ENCODE measurements around the gene FOXD2. TPM values are rescaled to one million over a fixed set of nuclear protein-coding genes. Genes with fewer than 3 reads are reported as not detected.

FOXD2 gene
- total and polyA plus RNA-seq, 2 donors (not counting 1 experiment from before 2014, with no cell fraction given) = 0.24 to 0.37 TPM

- Mint-ChIP-seq H3K27me3 (peaks cover 47% of the 10 kb centered on the region), H3K4me1 (no peaks in the 10 kb centered on the region), H3K27ac (no peak overlapping the region), H3K4me3 (no peak overlapping the region), H3K9me3 (ENCODE audit: insufficient read depth) (no peaks in the 10 kb centered on the region)
- TF ChIP-seq EZH2 (IDR thresholded peaks at IDR 0.05; ENCODE audit: borderline replicate concordance, insufficient read depth, low read depth, low read length, poor library complexity, severe bottlenecking) (no peak), CTCF (IDR thresholded peaks at IDR 0.05) (no peak)
- ChIA-PET CTCF (no interaction called here), POLR2A (no interaction called here)
- Histone ChIP-seq H4K20me1 (ENCODE audit: control insufficient read depth, insufficient read depth, low read length, poor library complexity, severe bottlenecking) (no peaks in the 10 kb centered on the region), H2AFZ (ENCODE audit: insufficient read depth, low read depth, low read length, poor library complexity, severe bottlenecking) (no peak overlapping the region), H3K36me3 (replicated peaks in 1 of 2; ENCODE audit: control extremely low read depth in 1 of 2, control insufficient read depth in 1 of 2, extremely low read depth in 1 of 2, insufficient read depth in 2 of 2, low read length in 1 of 2) (no peaks in the 10 kb centered on the region), H3K27me3 (replicated peaks in 1 of 4; ENCODE audit: control extremely low read depth in 1 of 4, control insufficient read depth in 3 of 4, insufficient read depth in 4 of 4, low read length in 3 of 4) (peaks cover 0 to 5% (median 0%) of the 10 kb centered on the region in 4 experiments), H3K9ac (ENCODE audit: low read length) (no peak overlapping the region), H3K79me2 (ENCODE audit: control insufficient read depth, insufficient read depth, low read length) (no peaks in the 10 kb centered on the region), H3K27ac (ENCODE audit: low read length in 2 of 2) (no peak overlapping the region), H3K4me2 (replicated peaks; ENCODE audit: low read depth, low read length, poor library complexity, severe bottlenecking) (no peak overlapping the region), H3K9me3 (ENCODE audit: control extremely low read depth in 1 of 3, control insufficient read depth in 2 of 3, insufficient read depth in 1 of 3, low read length in 2 of 3) (no peaks in the 10 kb centered on the region), H3K4me3 (ENCODE audit: control extremely low read depth in 1 of 5, extremely low read depth in 1 of 5, insufficient read depth in 1 of 5, low read depth in 2 of 5, low read length in 4 of 5) (no peak overlapping the region), H3K4me1 (ENCODE audit: control insufficient read depth in 2 of 2, insufficient read depth in 2 of 2, low read length in 2 of 2) (no peaks in the 10 kb centered on the region)
- WGBS (ENCODE audit: insufficient coverage) = 71% methylated on average over 4 of the region's 5 CpGs
- intact Hi-C loops (cut with micrococcal nuclease) = no loop called here
- ATAC-seq (ENCODE audit: low read depth) (no peak), DNase-seq (no peak)
Observed at GRCh38 chr1:47405697-47406096, 32.1 kb upstream of the FOXD2 start.

- Histone ChIP-seq H2AFZ (ENCODE audit: insufficient read depth, low read depth, low read length, poor library complexity, severe bottlenecking) (no peak overlapping the region), H4K20me1 (ENCODE audit: control insufficient read depth, insufficient read depth, low read length, poor library complexity, severe bottlenecking) (no peaks in the 10 kb centered on the region), H3K36me3 (replicated peaks in 1 of 2; ENCODE audit: control extremely low read depth in 1 of 2, control insufficient read depth in 1 of 2, extremely low read depth in 1 of 2, insufficient read depth in 2 of 2, low read length in 1 of 2) (no peaks in the 10 kb centered on the region), H3K9ac (ENCODE audit: low read length) (no peak overlapping the region), H3K4me3 (ENCODE audit: control extremely low read depth in 1 of 5, extremely low read depth in 1 of 5, insufficient read depth in 1 of 5, low read depth in 2 of 5, low read length in 4 of 5) (no peak overlapping the region), H3K79me2 (ENCODE audit: control insufficient read depth, insufficient read depth, low read length) (no peaks in the 10 kb centered on the region), H3K4me1 (ENCODE audit: control insufficient read depth in 2 of 2, insufficient read depth in 2 of 2, low read length in 2 of 2) (no peaks in the 10 kb centered on the region), H3K27me3 (replicated peaks in 1 of 4; ENCODE audit: control extremely low read depth in 1 of 4, control insufficient read depth in 3 of 4, insufficient read depth in 4 of 4, low read length in 3 of 4) (peaks cover 0 to 9% (median 0%) of the 10 kb centered on the region in 4 experiments), H3K27ac (ENCODE audit: low read length in 2 of 2) (no peak overlapping the region), H3K9me3 (ENCODE audit: control extremely low read depth in 1 of 3, control insufficient read depth in 2 of 3, insufficient read depth in 1 of 3, low read length in 2 of 3) (no peaks in the 10 kb centered on the region), H3K4me2 (replicated peaks; ENCODE audit: low read depth, low read length, poor library complexity, severe bottlenecking) (no peak overlapping the region)
- no peak for TF ChIP-seq EZH2 (IDR thresholded peaks at IDR 0.05; ENCODE audit: borderline replicate concordance, insufficient read depth, low read depth, low read length, poor library complexity, severe bottlenecking)
- DNase-seq (no peak), ATAC-seq (ENCODE audit: low read depth) (no peak)
- H3K27me3 Mint-ChIP-seq = peaks cover 49% of the 10 kb centered on the region
- ChIA-PET CTCF (no interaction called here), POLR2A (interaction anchor here (0.7 kb wide), 1 partner anchor 33 kb away, joined by 3 read pairs; no protein-coding TSS in a partner anchor)
- no peaks in the 10 kb centered on the region for H3K4me1 Mint-ChIP-seq
- no peak overlapping the region for H3K27ac Mint-ChIP-seq
- intact Hi-C loops (cut with micrococcal nuclease) = no loop called here
- H3K9me3 Mint-ChIP-seq (ENCODE audit: insufficient read depth) = no peaks in the 10 kb centered on the region
- H3K4me3 Mint-ChIP-seq = no peak overlapping the region
- WGBS (ENCODE audit: insufficient coverage) = no CpG with 5 or more reads among the region's 5 CpGs
Observed at GRCh38 chr1:47406966-47407365, 30.9 kb upstream of the FOXD2 start.
